CD4-positive, CD25-positive, alpha-beta regulatory T cell (primary cell): ENCODE data around the gene NXPH3. TPM values are rescaled to one million over a fixed set of nuclear protein-coding genes. Genes with fewer than 3 reads are reported as not detected.
A peak's percentile ranks its signal among the peaks of the same experiment; 100 is the strongest.

ENCODE experiments used
- ATAC-seq, 2 donors: fragments of 150-1000 bp; cut with Tn5 transposase; one replicate each; pipeline ENCODE4 v1.10.0; 2021; ENCODE audit warnings: low read depth in 2 of 2, moderate number of reproducible peaks in 2 of 2, moderate library complexity in 1 of 2
- DNase-seq, 3 donors: peaks; one replicate each; pipeline versions ENCODE4 v3.0.0 to v3.0.0-alpha.2; 2012 to 2022; ENCODE audit warnings: mixed read lengths in 1 of 3
- H3K27ac ChIP-seq: one replicate; pipeline ENCODE4 v1.7.0; 2013; ENCODE audit warnings: mild to moderate bottlenecking, low read length; ENCODE audit not compliant: insufficient read depth, poor library complexity, severe bottlenecking
- H3K27me3 ChIP-seq: one replicate; pipeline ENCODE4 v1.7.0; 2013; ENCODE audit warnings: low read length; ENCODE audit not compliant: control insufficient read depth, insufficient read depth
- H3K36me3 ChIP-seq: one replicate; pipeline ENCODE4 v1.7.0; 2013; ENCODE audit warnings: mild to moderate bottlenecking, low read length, moderate library complexity; ENCODE audit not compliant: control insufficient read depth, insufficient read depth
- H3K4me1 ChIP-seq: 2 replicates; pipeline ENCODE4 v1.7.0; 2013; ENCODE audit warnings: mild to moderate bottlenecking, low read length; ENCODE audit not compliant: insufficient read depth, control insufficient read depth, poor library complexity, severe bottlenecking
- H3K4me3 ChIP-seq: one replicate; pipeline ENCODE4 v1.7.0; 2013; ENCODE audit warnings: low read depth, mild to moderate bottlenecking, low read length, moderate library complexity
- H3K9me3 ChIP-seq, 2 experiments: 1 replicate in 1 of 2; 2 replicates in 1 of 2; pipeline ENCODE4 v1.7.0; 2013; ENCODE audit warnings: low read length in 2 of 2, mild to moderate bottlenecking in 1 of 2, moderate library complexity in 1 of 2; ENCODE audit not compliant: control insufficient read depth in 2 of 2
- H3K27ac Mint-ChIP-seq, 3 donors: one replicate each; pipeline ENCODE4 v1.8.0; 2020 to 2022; ENCODE audit warnings: mild to moderate bottlenecking in 3 of 3, mixed read lengths in 3 of 3, moderate library complexity in 2 of 3
- H3K27me3 Mint-ChIP-seq: one replicate; pipeline ENCODE4 v1.8.0; 2022; ENCODE audit warnings: mild to moderate bottlenecking, mixed read lengths
- H3K36me3 Mint-ChIP-seq: one replicate; pipeline ENCODE4 v1.8.0; 2020; ENCODE audit warnings: mixed read lengths
- H3K4me1 Mint-ChIP-seq, 4 donors: one replicate each; pipeline ENCODE4 v1.8.0; 2020 to 2022; ENCODE audit warnings: mixed read lengths in 4 of 4, mild to moderate bottlenecking in 1 of 4
- H3K4me3 Mint-ChIP-seq, 4 donors: one replicate each; pipeline ENCODE4 v1.8.0; 2020 to 2022; ENCODE audit warnings: mild to moderate bottlenecking in 4 of 4, mixed read lengths in 4 of 4, moderate library complexity in 3 of 4
- H3K9me3 Mint-ChIP-seq, 7 donors: one replicate each; pipeline ENCODE4 v1.8.0; 2020 to 2022; ENCODE audit warnings: mixed read lengths in 7 of 7, mild to moderate bottlenecking in 3 of 7, moderate library complexity in 2 of 7
- polyA plus RNA-seq, 4 donors: library from polyadenylated mRNA; unstranded; fragments of 300-500 nt; fragmentation: Illumina TruSeq; gene quantifications; one replicate each; pipeline ENCODE4 v1.2.3, GENCODE V29; 2021
- total RNA-seq: library from RNA; stranded (reverse); gene quantifications from one replicate; pipeline ENCODE4 v1.2.3, GENCODE V29; 2022

NXPH3 gene
- total and polyA plus RNA-seq, 5 donors from 2014 or later: not detected

GRCh38 chr17:49574945-49575678 is 559 bp upstream of the NXPH3 start:
- Histone ChIP-seq H3K27ac (no peak overlapping the region), H3K4me1 (peaks cover 18% of the 10 kb centered on the region), H3K36me3 (no peaks in the 10 kb centered on the region), H3K9me3 (no peaks in the 10 kb centered on the region), H3K4me3 (no peak overlapping the region), H3K27me3 (peaks cover 10% of the 10 kb centered on the region)
- Mint-ChIP-seq H3K36me3 (no peaks in the 10 kb centered on the region), H3K9me3 (peaks cover 0 to 3% (median 0%) of the 10 kb centered on the region in 7 donors), H3K27ac (no peak overlapping the region), H3K4me3 (peak overlapping the region in 2 of 4 donors; percentile 39 to 49), H3K27me3 (peaks cover 67% of the 10 kb centered on the region), H3K4me1 (peaks cover 0 to 32% (median 11%) of the 10 kb centered on the region in 4 donors)
- ATAC-seq (no peak), DNase-seq (no peak)

- Histone ChIP-seq H3K4me3 (no peak overlapping the region), H3K27ac (peak overlapping the region; percentile 5), H3K4me1 (peaks cover 14% of the 10 kb centered on the region), H3K36me3 (no peaks in the 10 kb centered on the region), H3K9me3 (no peaks in the 10 kb centered on the region), H3K27me3 (peaks cover 10% of the 10 kb centered on the region)
- Mint-ChIP-seq H3K4me3 (peak overlapping the region in 3 of 4 donors; percentile 52 to 82 (median 55)), H3K27ac (no peak overlapping the region), H3K9me3 (peaks cover 0 to 3% (median 0%) of the 10 kb centered on the region in 7 donors), H3K36me3 (no peaks in the 10 kb centered on the region), H3K4me1 (peaks cover 0 to 22% (median 9%) of the 10 kb centered on the region in 4 donors), H3K27me3 (peaks cover 63% of the 10 kb centered on the region)
- DNase-seq: no peak
- no peak for ATAC-seq
Measured at GRCh38 chr17:49576088-49576916, 631 bp downstream of the NXPH3 start.

- H3K4me3 ChIP-seq: no peak overlapping the region
- H3K27me3 ChIP-seq: peaks cover 10% of the 10 kb centered on the region
- Mint-ChIP-seq H3K27ac (no peak overlapping the region), H3K4me3 (peak overlapping the region; percentile 11 to 84 (median 42)), H3K27me3 (peaks cover 55% of the 10 kb centered on the region), H3K9me3 (peaks cover 0 to 3% (median 0%) of the 10 kb centered on the region in 7 donors), H3K36me3 (no peaks in the 10 kb centered on the region), H3K4me1 (peaks cover 0 to 18% (median 5%) of the 10 kb centered on the region in 4 donors)
- peak overlapping the region; percentile 5 for H3K27ac ChIP-seq
- no peak for DNase-seq
- H3K9me3 ChIP-seq: no peaks in the 10 kb centered on the region
- ATAC-seq: no peak
- H3K4me1 ChIP-seq: peaks cover 14% of the 10 kb centered on the region
- no peaks in the 10 kb centered on the region for H3K36me3 ChIP-seq
Measured at GRCh38 chr17:49576917-49577649, 1.4 kb downstream of the NXPH3 start.

- no peak for ATAC-seq
- H3K4me1 Mint-ChIP-seq: peaks cover 0 to 18% (median 5%) of the 10 kb centered on the region in 4 donors
- Histone ChIP-seq H3K4me1 (peaks cover 14% of the 10 kb centered on the region), H3K36me3 (no peaks in the 10 kb centered on the region), H3K27me3 (peaks cover 10% of the 10 kb centered on the region), H3K27ac (no peak overlapping the region), H3K4me3 (no peak overlapping the region), H3K9me3 (no peaks in the 10 kb centered on the region)
- no peak overlapping the region for H3K27ac Mint-ChIP-seq
- no peak for DNase-seq
- peaks cover 55% of the 10 kb centered on the region for H3K27me3 Mint-ChIP-seq
- H3K9me3 Mint-ChIP-seq: peaks cover 0 to 3% (median 0%) of the 10 kb centered on the region in 7 donors
- H3K36me3 Mint-ChIP-seq: no peaks in the 10 kb centered on the region
- H3K4me3 Mint-ChIP-seq: peak overlapping the region in 3 of 4 donors; percentile 38 to 84 (median 38)
Measured at GRCh38 chr17:49577650-49577934, 1.9 kb downstream of the NXPH3 start.

- H3K27ac Mint-ChIP-seq: no peak overlapping the region
- Histone ChIP-seq H3K36me3 (no peaks in the 10 kb centered on the region), H3K27ac (no peak overlapping the region), H3K4me3 (no peak overlapping the region), H3K4me1 (peaks cover 14% of the 10 kb centered on the region), H3K9me3 (no peaks in the 10 kb centered on the region), H3K27me3 (peaks cover 10% of the 10 kb centered on the region)
- H3K27me3 Mint-ChIP-seq: peaks cover 52% of the 10 kb centered on the region
- no peaks in the 10 kb centered on the region for H3K36me3 Mint-ChIP-seq
- DNase-seq (no peak), ATAC-seq (no peak)
- H3K4me3 Mint-ChIP-seq: peak overlapping the region in 1 of 4 donors; percentile 38
- H3K4me1 Mint-ChIP-seq: peaks cover 0 to 18% (median 5%) of the 10 kb centered on the region in 4 donors
- H3K9me3 Mint-ChIP-seq: peaks cover 0 to 3% (median 0%) of the 10 kb centered on the region in 7 donors
Measured at GRCh38 chr17:49577963-49578362, 2.3 kb downstream of the NXPH3 start.

GRCh38 chr17:49578414-49578813 is 2.7 kb downstream of the NXPH3 start:
- DNase-seq: no peak
- ATAC-seq: no peak
- Histone ChIP-seq H3K4me3 (no peak overlapping the region), H3K9me3 (no peaks in the 10 kb centered on the region), H3K27ac (no peak overlapping the region), H3K27me3 (peaks cover 10% of the 10 kb centered on the region), H3K36me3 (no peaks in the 10 kb centered on the region), H3K4me1 (peaks cover 14% of the 10 kb centered on the region)
- Mint-ChIP-seq H3K9me3 (peaks cover 0 to 3% (median 0%) of the 10 kb centered on the region in 7 donors), H3K4me1 (peaks cover 0 to 18% (median 5%) of the 10 kb centered on the region in 4 donors), H3K27me3 (peaks cover 47% of the 10 kb centered on the region), H3K4me3 (no peak overlapping the region), H3K36me3 (no peaks in the 10 kb centered on the region), H3K27ac (no peak overlapping the region)

- H3K4me1 ChIP-seq: peaks cover 14% of the 10 kb centered on the region
- Mint-ChIP-seq H3K4me3 (no peak overlapping the region), H3K27me3 (peaks cover 41% of the 10 kb centered on the region), H3K27ac (no peak overlapping the region), H3K4me1 (peaks cover 0 to 16% (median 3%) of the 10 kb centered on the region in 4 donors), H3K36me3 (no peaks in the 10 kb centered on the region), H3K9me3 (peaks cover 0 to 2% (median 0%) of the 10 kb centered on the region in 7 donors)
- ATAC-seq (no peak), DNase-seq (no peak)
- peaks cover 7% of the 10 kb centered on the region for H3K27me3 ChIP-seq
- no peaks in the 10 kb centered on the region for H3K36me3 ChIP-seq
- H3K4me3 ChIP-seq: no peak overlapping the region
- no peak overlapping the region for H3K27ac ChIP-seq
- no peaks in the 10 kb centered on the region for H3K9me3 ChIP-seq
Measured at GRCh38 chr17:49578952-49579500, 3.4 kb downstream of the NXPH3 start.
